ENCODE results near the gene ANO8. TPM values are rescaled to one million over a fixed set of nuclear protein-coding genes. Genes with fewer than 3 reads are reported as not detected.

Gene ANO8
- total and polyA plus RNA-seq, 7 donors: 0.46 to 10.5 (median 2.5) TPM

- TF ChIP-seq POLR2A (IDR thresholded peaks at IDR 0.05): no peak
- no peak for TF ChIP-seq POLR2AphosphoS5 (IDR thresholded peaks at IDR 0.05)
- no peak for TF ChIP-seq EP300 (IDR thresholded peaks at IDR 0.05)
- TF ChIP-seq CTCF (IDR thresholded peaks at IDR 0.05): no peak
- H3K4me3 ChIP-seq: no peak overlapping the region
- WGBS, 2 donors: 59 to 84% methylated on average over 9 of the region's 9 CpGs
- no peaks in the 10 kb centered on the region for H3K9me3 ChIP-seq
- no peak overlapping the region for H3K27ac ChIP-seq
- DNase-seq: no peak
- peaks cover 0 to 19% (median 15%) of the 10 kb centered on the region in 4 donors for H3K4me1 ChIP-seq
- H3K36me3 ChIP-seq: no peaks in the 10 kb centered on the region
- H3K27me3 ChIP-seq: peaks cover 7 to 8% (median 7%) of the 10 kb centered on the region in 3 donors
- intact Hi-C loops (cut with DNase I): no loop called here
Observed at GRCh38 chr19:17286752-17287151, 47.9 kb downstream of the ANO8 start.

- H3K9me3 ChIP-seq: no peaks in the 10 kb centered on the region
- intact Hi-C loops (cut with DNase I): no loop called here
- H3K27ac ChIP-seq: no peak overlapping the region
- H3K4me1 ChIP-seq: peaks cover 0 to 24% (median 20%) of the 10 kb centered on the region in 4 donors
- peaks cover 11 to 13% (median 12%) of the 10 kb centered on the region in 3 donors for H3K27me3 ChIP-seq
- no peak for TF ChIP-seq EP300 (IDR thresholded peaks at IDR 0.05)
- no peak for TF ChIP-seq POLR2AphosphoS5 (IDR thresholded peaks at IDR 0.05)
- no peak for TF ChIP-seq POLR2A (IDR thresholded peaks at IDR 0.05)
- no peak for DNase-seq
- no peak overlapping the region for H3K4me3 ChIP-seq
- WGBS, 2 donors: 93% methylated on average over 11 of the region's 11 CpGs
- H3K36me3 ChIP-seq: no peaks in the 10 kb centered on the region
Observed at GRCh38 chr19:17286263-17286662, 48.4 kb downstream of the ANO8 start.

GRCh38 chr19:17285415-17286135, 49.1 kb downstream of the ANO8 start:
- Histone ChIP-seq H3K27me3 (peaks cover 11 to 15% (median 15%) of the 10 kb centered on the region in 3 donors), H3K36me3 (no peaks in the 10 kb centered on the region), H3K27ac (no peak overlapping the region), H3K4me3 (no peak overlapping the region), H3K4me1 (peaks cover 0 to 25% (median 20%) of the 10 kb centered on the region in 4 donors), H3K9me3 (no peaks in the 10 kb centered on the region)
- WGBS, 2 donors: 90 to 91% methylated on average over 18 of the region's 18 CpGs
- DNase-seq: no peak
- intact Hi-C loops (cut with DNase I): no loop called here
- TF ChIP-seq POLR2A (IDR thresholded peaks at IDR 0.05) (no peak), POLR2AphosphoS5 (IDR thresholded peaks at IDR 0.05) (no peak), CTCF (IDR thresholded peaks at IDR 0.05) (no peak), EP300 (IDR thresholded peaks at IDR 0.05) (no peak)

DNA sequence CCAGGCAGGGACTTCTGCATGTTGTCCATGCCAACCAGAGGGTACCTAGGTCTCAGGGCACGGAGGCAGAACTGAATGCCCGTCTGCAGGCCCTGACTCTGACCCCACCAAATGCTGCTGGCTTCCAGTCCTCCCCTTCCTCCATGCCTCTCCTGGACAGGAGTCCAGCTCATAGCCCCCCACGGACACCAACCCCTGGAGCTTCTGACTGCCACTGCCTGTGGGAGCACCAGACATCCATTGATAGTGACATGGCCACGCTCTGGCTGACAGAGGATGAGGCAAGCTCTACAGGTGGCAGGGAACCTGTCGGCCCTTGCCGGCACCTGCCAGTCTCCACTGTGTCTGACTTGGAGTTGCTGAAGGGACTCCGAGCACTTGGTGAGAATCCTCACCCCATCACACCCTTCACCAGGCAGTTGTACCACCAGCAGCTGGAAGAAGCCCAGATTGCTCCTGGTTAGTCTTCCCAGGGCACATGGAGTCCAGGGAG, 51.1 kb downstream of the ANO8 start:
- H3K27me3 ChIP-seq: peaks cover 11 to 15% (median 15%) of the 10 kb centered on the region in 3 donors
- WGBS, 2 donors: 91 to 94% methylated on average over 7 of the region's 7 CpGs
- DNase-seq: no peak
- no peak overlapping the region for H3K4me3 ChIP-seq
- peaks cover 0 to 11% (median 2%) of the 10 kb centered on the region in 4 donors for H3K36me3 ChIP-seq
- intact Hi-C loops (cut with DNase I): loop anchor here (2.0 to 5.0 kb wide), 2 partner anchors 36 to 217 kb away; partner anchors contain the start of gene NR2F6
- peaks cover 0 to 18% (median 15%) of the 10 kb centered on the region in 4 donors for H3K4me1 ChIP-seq
- H3K27ac ChIP-seq: no peak overlapping the region
- TF ChIP-seq POLR2AphosphoS5 (IDR thresholded peaks at IDR 0.05): no peak
- no peak for TF ChIP-seq EP300 (IDR thresholded peaks at IDR 0.05)
- no peak for TF ChIP-seq CTCF (IDR thresholded peaks at IDR 0.05)
- H3K9me3 ChIP-seq: no peaks in the 10 kb centered on the region

GRCh38 chr19:17282488-17283125, 52.0 kb downstream of the ANO8 start:
- Histone ChIP-seq H3K27ac (no peak overlapping the region), H3K4me1 (peaks cover 0 to 18% (median 15%) of the 10 kb centered on the region in 4 donors), H3K27me3 (peaks cover 11 to 15% (median 15%) of the 10 kb centered on the region in 3 donors), H3K9me3 (no peaks in the 10 kb centered on the region), H3K4me3 (peak overlapping the region in 3 of 4 donors; percentile 13 to 39 (median 35)), H3K36me3 (peaks cover 0 to 21% (median 8%) of the 10 kb centered on the region in 4 donors)
- peak; percentile 89 for DNase-seq
- TF ChIP-seq POLR2AphosphoS5 (IDR thresholded peaks at IDR 0.05): peak in 1 of 4 donors; percentile 21
- TF ChIP-seq EP300 (IDR thresholded peaks at IDR 0.05): no peak
- peak; percentile 75 to 91 (median 82) for TF ChIP-seq CTCF (IDR thresholded peaks at IDR 0.05)
- 2 to 4% methylated on average over 45 of the region's 45 CpGs for WGBS, 2 donors
- intact Hi-C loops (cut with DNase I): loop anchor here (1.0 to 5.0 kb wide), 3 partner anchors 35 to 216 kb away; partner anchors contain the start of gene NR2F6
